Left kidney (tissue), 8 donors: ENCODE results near the gene HAO2. TPM values are rescaled to one million over a fixed set of nuclear protein-coding genes. Genes with fewer than 3 reads are reported as not detected.
"Not testable (repeated sequence)": the region's sequence is repeated elsewhere in the genome, so short reads cannot be mapped to it uniquely, and the experiment has no call there.

Source experiments
- DNase-seq: peaks from one replicate; pipeline ENCODE4 v3.0.0-alpha.2; 2013
- long read RNA-seq, 8 donors: transcript quantifications; one replicate each; lab custom pipeline, GENCODE V29; 2026
- polyA plus RNA-seq: library from polyadenylated mRNA; unstranded; fragments of 120-200 nt; gene quantifications from one replicate; pipeline ENCODE4 v1.2.1, GENCODE V29; 2013; ENCODE audit not compliant: insufficient read length

Gene HAO2
- polyA plus RNA-seq = 80.5 TPM
- long read RNA-seq, donor 1, transcript HAO2-201 (8 exons, 1,417 nt) = minor isoform, 5 of 23 reads
- long read RNA-seq, donor 1, transcript HAO2-205 (9 exons, 1,696 nt) = major isoform, 17 of 23 reads
- long read RNA-seq, donor 1, partial matches to known transcripts = 0 of 23 reads
- long read RNA-seq, donor 1, other reads (novel, unspliced or antisense) = 0 of 23 reads
- long read RNA-seq, donor 2, transcript HAO2-201 (8 exons, 1,417 nt) = minor isoform, 11 of 28 reads
- long read RNA-seq, donor 2, transcript HAO2-205 (9 exons, 1,696 nt) = major isoform, 16 of 28 reads
- long read RNA-seq, donor 2, partial matches to known transcripts = 0 of 28 reads
- long read RNA-seq, donor 2, other reads (novel, unspliced or antisense) = 0 of 28 reads
- long read RNA-seq, donor 3, transcript HAO2-205 (9 exons, 1,696 nt) = major isoform, 8 of 11 reads
- long read RNA-seq, donor 3, partial matches to known transcripts = 0 of 11 reads
- long read RNA-seq, donor 3, other reads (novel, unspliced or antisense) = 0 of 11 reads
- long read RNA-seq, donor 4 = 0 reads
- long read RNA-seq, donor 5, transcript HAO2-201 (8 exons, 1,417 nt) = minor isoform, 21 of 83 reads
- long read RNA-seq, donor 5, transcript HAO2-205 (9 exons, 1,696 nt) = major isoform, 23 of 83 reads
- long read RNA-seq, donor 5, partial matches to known transcripts = 24 of 83 reads
- long read RNA-seq, donor 5, other reads (novel, unspliced or antisense) = 14 of 83 reads
- long read RNA-seq, donor 6, transcript HAO2-205 (9 exons, 1,696 nt) = major isoform, 11 of 23 reads
- long read RNA-seq, donor 6, partial matches to known transcripts = 9 of 23 reads
- long read RNA-seq, donor 6, other reads (novel, unspliced or antisense) = 0 of 23 reads
- long read RNA-seq, donor 7, transcript HAO2-201 (8 exons, 1,417 nt) = minor isoform, 5 of 34 reads
- long read RNA-seq, donor 7, transcript HAO2-205 (9 exons, 1,696 nt) = major isoform, 6 of 34 reads
- long read RNA-seq, donor 7, partial matches to known transcripts = 19 of 34 reads
- long read RNA-seq, donor 7, other reads (novel, unspliced or antisense) = 0 of 34 reads
- long read RNA-seq, donor 8, partial matches to known transcripts = 0 of 8 reads
- long read RNA-seq, donor 8, other reads (novel, unspliced or antisense) = 0 of 8 reads

- no peak for DNase-seq
Measured at GRCh38 chr1:119368554-119368953, at the start of gene HAO2. TSS of gene HAO2 (plus strand) at chr1:119368785. CDS start at chr1:119381086, 12,301 bp downstream.

GRCh38 chr1:119320100-119320499 lies 48.5 kb upstream of the HAO2 start:
- no peak for DNase-seq

GRCh38 chr1:119321666-119322419 lies 46.7 kb upstream of the HAO2 start:
- DNase-seq = no peak

GRCh38 chr1:119323216-119323982 lies 45.2 kb upstream of the HAO2 start:
- no peak for DNase-seq

GRCh38 chr1:119324198-119324597 lies 44.4 kb upstream of the HAO2 start:
- DNase-seq = no peak

GRCh38 chr1:119326251-119326650 lies 42.3 kb upstream of the HAO2 start:
- DNase-seq = no peak

- DNase-seq = peak; percentile 75
Measured at GRCh38 chr1:119327094-119327449, 41.5 kb upstream of the HAO2 start.

- DNase-seq = peak; percentile 89
Measured at GRCh38 chr1:119327450-119328155, 41.0 kb upstream of the HAO2 start.

GRCh38 chr1:119329541-119330461 lies 38.8 kb upstream of the HAO2 start:
- DNase-seq = no peak

GRCh38 chr1:119330466-119331189 lies 38.0 kb upstream of the HAO2 start:
- no peak for DNase-seq

GRCh38 chr1:119331190-119331515 lies 37.4 kb upstream of the HAO2 start:
- no peak for DNase-seq

GRCh38 chr1:119331915-119332314 lies 36.7 kb upstream of the HAO2 start:
- DNase-seq = no peak

GRCh38 chr1:119332622-119333021 lies 36.0 kb upstream of the HAO2 start:
- no peak for DNase-seq

GRCh38 chr1:119333163-119333896 lies 35.3 kb upstream of the HAO2 start:
- DNase-seq = no peak

- not testable (repeated sequence) for DNase-seq
Measured at GRCh38 chr1:119333897-119334250, 34.7 kb upstream of the HAO2 start.

GRCh38 chr1:119336848-119337247 lies 31.7 kb upstream of the HAO2 start:
- DNase-seq = no peak

- no peak for DNase-seq
Measured at GRCh38 chr1:119338004-119338403, 30.6 kb upstream of the HAO2 start.

GRCh38 chr1:119338757-119339156 lies 29.8 kb upstream of the HAO2 start:
- no peak for DNase-seq
